Measurements from ENCODE around the gene ANGPTL5. TPM values are rescaled to one million over a fixed set of nuclear protein-coding genes. Genes with fewer than 3 reads are reported as not detected.

The ANGPTL5 gene
- total and polyA plus RNA-seq, 7 donors = 0.03 to 0.21 (median 0.15) TPM; not detected in 1

- Histone ChIP-seq H3K9me3 (no peaks in the 10 kb centered on the region), H3K4me3 (no peak overlapping the region), H3K27me3 (ENCODE audit: insufficient read depth in 3 of 3, low read length in 2 of 3) (no peaks in the 10 kb centered on the region), H3K4me1 (no peaks in the 10 kb centered on the region), H3K36me3 (ENCODE audit: insufficient read depth in 1 of 2, low read depth in 1 of 2) (no peaks in the 10 kb centered on the region), H3K27ac (no peak overlapping the region)
- ATAC-seq (no peak), DNase-seq (no peak)
- TF ChIP-seq CTCF (IDR thresholded peaks at IDR 0.05) = no peak
- intact Hi-C loops (cut with DNase I) = no loop called here
- WGBS, 3 donors = 75 to 81% (median 78%) methylated on average over 2 of the region's 2 CpGs
Observed at GRCh38 chr11:101867951-101868350, 48.4 kb downstream of the ANGPTL5 start.

- Histone ChIP-seq H3K36me3 (ENCODE audit: insufficient read depth in 1 of 2, low read depth in 1 of 2) (no peaks in the 10 kb centered on the region), H3K27me3 (ENCODE audit: insufficient read depth in 3 of 3, low read length in 2 of 3) (no peaks in the 10 kb centered on the region), H3K4me3 (no peak overlapping the region), H3K27ac (no peak overlapping the region), H3K9me3 (no peaks in the 10 kb centered on the region), H3K4me1 (no peaks in the 10 kb centered on the region)
- TF ChIP-seq CTCF (IDR thresholded peaks at IDR 0.05) = no peak
- 58 to 67% (median 65%) methylated on average over 5 of the region's 5 CpGs for WGBS, 3 donors
- no peak for DNase-seq
- ATAC-seq = peak in 1 of 4 donors; percentile 39
- intact Hi-C loops (cut with DNase I) = no loop called here
Observed at GRCh38 chr11:101866619-101867491, 49.5 kb downstream of the ANGPTL5 start.

GRCh38 chr11:101864098-101864497 lies 52.2 kb downstream of the ANGPTL5 start:
- no peak for DNase-seq
- TF ChIP-seq CTCF (IDR thresholded peaks at IDR 0.05) = no peak
- no peak for ATAC-seq
- H3K4me3 ChIP-seq = no peak overlapping the region
- H3K27me3 ChIP-seq (ENCODE audit: insufficient read depth in 3 of 3, low read length in 2 of 3) = no peaks in the 10 kb centered on the region
- H3K27ac ChIP-seq = no peak overlapping the region
- no peaks in the 10 kb centered on the region for H3K36me3 ChIP-seq (ENCODE audit: insufficient read depth in 1 of 2, low read depth in 1 of 2)
- intact Hi-C loops (cut with DNase I) = no loop called here
- H3K9me3 ChIP-seq = no peaks in the 10 kb centered on the region
- no peaks in the 10 kb centered on the region for H3K4me1 ChIP-seq

- no peak for DNase-seq
- H3K27ac ChIP-seq = no peak overlapping the region
- intact Hi-C loops (cut with DNase I) = no loop called here
Observed at GRCh38 chr11:101863361-101863760, 53.0 kb downstream of the ANGPTL5 start.

More at GRCh38 chr11:101863361-101863760, 53.0 kb downstream of the ANGPTL5 start:
- Histone ChIP-seq H3K4me3 (no peak overlapping the region), H3K27me3 (ENCODE audit: insufficient read depth in 3 of 3, low read length in 2 of 3) (no peaks in the 10 kb centered on the region), H3K9me3 (no peaks in the 10 kb centered on the region), H3K36me3 (ENCODE audit: insufficient read depth in 1 of 2, low read depth in 1 of 2) (no peaks in the 10 kb centered on the region), H3K4me1 (no peaks in the 10 kb centered on the region)
- TF ChIP-seq CTCF (IDR thresholded peaks at IDR 0.05) = no peak
- ATAC-seq = no peak

Data from psoas muscle (tissue), 8 donors.